Heart right ventricle (tissue), 16 donors: Measurements from ENCODE around the gene MGST2. TPM values are rescaled to one million over a fixed set of nuclear protein-coding genes. Genes with fewer than 3 reads are reported as not detected.

ENCODE experiments used
- ATAC-seq, 8 donors: fragments of 200-7000 bp; cut with Tn5 transposase; one replicate each; pipeline ENCODE4 v1.9.1; 2020; ENCODE audit warnings: mild to moderate bottlenecking in 8 of 8, moderate library complexity in 8 of 8, moderate number of reproducible peaks in 1 of 8
- DNase-seq, 2 donors: peaks; one replicate each; pipeline ENCODE4 v3.0.0-alpha.2; 2020
- H3K27ac ChIP-seq, 10 donors: fragments of 200-600 bp; sonication (generic) in 2 of 10; one replicate each; pipeline versions ENCODE4 v1.5.0 to v1.8.0; 2020 to 2022; ENCODE audit warnings: mild to moderate bottlenecking in 3 of 10
- H3K27me3 ChIP-seq, 7 donors: fragments of 200-600 bp; one replicate each; pipeline ENCODE4 v1.8.0; 2021 to 2022; ENCODE audit warnings: mild to moderate bottlenecking in 2 of 7
- H3K36me3 ChIP-seq, 9 donors: fragments of 200-600 bp; sonication (generic) in 1 of 9; one replicate each; pipeline versions ENCODE4 v1.5.0 to v1.8.0; 2020 to 2022; ENCODE audit warnings: mild to moderate bottlenecking in 2 of 9
- H3K4me1 ChIP-seq, 9 donors: fragments of 200-600 bp; sonication (generic) in 1 of 9; one replicate each; pipeline versions ENCODE4 v1.5.0 to v1.8.0; 2020 to 2022; ENCODE audit warnings: mild to moderate bottlenecking in 4 of 9
- H3K4me3 ChIP-seq, 10 donors: fragments of 200-600 bp; sonication (generic) in 2 of 10; one replicate each; pipeline versions ENCODE4 v1.5.0 to v1.8.0; 2020 to 2022; ENCODE audit warnings: mild to moderate bottlenecking in 7 of 10, moderate library complexity in 2 of 10
- H3K9me3 ChIP-seq, 11 donors: fragments of 200-600 bp in 10 of 11; sonication (generic) in 2 of 11; one replicate each; pipeline versions ENCODE4 v1.5.0 to v1.8.0; 2013 to 2022; ENCODE audit warnings: mild to moderate bottlenecking in 2 of 11, control low read depth in 1 of 11, moderate library complexity in 1 of 11
- WGBS, 2 donors: extraction: QIAGEN DNeasy Blood & Tissue Kit; methylation state at CpG; one replicate each; pipeline ENCODE4 v1.1.7; 2013; ENCODE audit warnings: inconsistent platforms in 1 of 2; 5-methylcytosine and 5-hydroxymethylcytosine counted together
- intact Hi-C, 10 donors: fragments of 100-400 bp; cut with DNase I; formaldehyde crosslinking; loops; one replicate each; pipeline versions ENCODE4 v1.11.1 to v1.14.2; 2022
- polyA plus RNA-seq, 2 donors: library from polyadenylated mRNA; stranded (reverse); fragments of 200-250 nt; gene quantifications; one replicate each; pipeline ENCODE4 v1.2.3, GENCODE V29; 2013
- total RNA-seq, 10 donors: library from RNA; stranded (reverse); fragmentation: NEBNext Ultra II Directional in 3 of 10; extraction: Animal tissue kit (Norgen Biotek cat#: 25700) in 3 of 10; gene quantifications; one replicate each; pipeline versions ENCODE4 v1.2.1 to v1.2.4, GENCODE V29; 2021 to 2023
- TF ChIP-seq, protein P1 (sequence below), 9 donors: fragments of 200-600 bp; sonication (generic) in 2 of 9; IDR thresholded peaks; one replicate each; pipeline versions ENCODE4 v1.5.0 to v1.8.0; 2021 to 2022; ENCODE audit warnings: antibody characterized with exemption in 9 of 9, mild to moderate bottlenecking in 5 of 9, moderate library complexity in 1 of 9
- donor health status: Arrhythmogenic right ventricular cardiomyopathy.
- donor health status: ischemic (EF 13 %, LVEDD 7.1; RV severe dilation, severe dysfunction).
- donor health status: healthy with polysubstance abuse.
- donor health status: DM: no; HTN: yes; CAD: no.
- donor health status: DM: no; HTN: no; CAD: no.
- donor health status: ischemic (EF 25% LVEDD 6.9; RV normal size, moderate dysfunction).
- donor health status: ischemic (EF 25% LVEDD 5.7; RV mildly dilated, moderate dysfunction).
- donor health status: healthy.
- donor health status: DM: yes; HTN: yes; CAD: no.
- donor health status: Ischemic cardiomyopathy.
- donor health status: ischemic (EF 35%, LVEDD 5.7; RV mildly dilated, moderate dysfunction).
- donor health status: nonischemic (EF 11% LVEDD 7.7; RV severe dilation, severe dysfunction).
- donor health status: DM: yes; HTN: yes; CAD: no.
- donor health status: PGD.
- donor health status: ischemic (EF 29% LVEDD 5.4; RV normal size, mild dysfunction).
- donor health status: nonischemic (EF 23%, LVEDD 6.1; RV moderate dilation, normal function).

MGST2 gene
- total and polyA plus RNA-seq, 12 donors = 97.6 to 203 (median 107) TPM

DNA sequence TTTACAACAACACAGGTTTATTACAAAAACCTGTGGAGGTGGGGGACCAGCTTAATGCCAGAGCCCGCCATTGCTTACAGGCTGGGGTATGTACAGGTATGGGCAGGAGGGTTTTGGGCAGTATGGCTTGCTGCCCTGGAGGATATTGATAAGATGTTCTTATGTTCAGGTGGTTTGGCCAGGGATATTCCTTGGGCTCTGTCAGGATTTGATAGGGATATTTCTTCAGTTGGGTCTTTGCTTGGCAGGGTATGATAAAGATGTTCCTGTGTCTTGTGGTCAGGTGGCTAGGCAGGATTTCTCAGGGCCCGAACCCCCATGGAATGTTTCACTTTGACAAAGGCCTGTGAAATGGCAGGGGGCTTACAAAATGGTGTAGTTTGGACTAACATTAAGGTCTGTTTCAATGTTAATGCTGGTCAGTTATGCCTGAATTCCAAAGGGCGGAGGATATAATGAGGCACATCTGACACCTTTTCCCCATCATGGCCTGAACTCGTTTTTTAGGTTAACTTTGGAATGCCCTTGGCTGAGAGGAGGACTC, 3.1 kb downstream of the MGST2 start:
- ATAC-seq = no peak
- intact Hi-C loops = loop anchor here in 2 of 10 donors (5.0 to 10.0 kb wide), 4 partner anchors 46 to 586 kb away; partner anchors contain the start of gene MAML3 (in 1 of the 2)
- no peaks in the 10 kb centered on the region for H3K9me3 ChIP-seq
- TF ChIP-seq, protein P1, sequence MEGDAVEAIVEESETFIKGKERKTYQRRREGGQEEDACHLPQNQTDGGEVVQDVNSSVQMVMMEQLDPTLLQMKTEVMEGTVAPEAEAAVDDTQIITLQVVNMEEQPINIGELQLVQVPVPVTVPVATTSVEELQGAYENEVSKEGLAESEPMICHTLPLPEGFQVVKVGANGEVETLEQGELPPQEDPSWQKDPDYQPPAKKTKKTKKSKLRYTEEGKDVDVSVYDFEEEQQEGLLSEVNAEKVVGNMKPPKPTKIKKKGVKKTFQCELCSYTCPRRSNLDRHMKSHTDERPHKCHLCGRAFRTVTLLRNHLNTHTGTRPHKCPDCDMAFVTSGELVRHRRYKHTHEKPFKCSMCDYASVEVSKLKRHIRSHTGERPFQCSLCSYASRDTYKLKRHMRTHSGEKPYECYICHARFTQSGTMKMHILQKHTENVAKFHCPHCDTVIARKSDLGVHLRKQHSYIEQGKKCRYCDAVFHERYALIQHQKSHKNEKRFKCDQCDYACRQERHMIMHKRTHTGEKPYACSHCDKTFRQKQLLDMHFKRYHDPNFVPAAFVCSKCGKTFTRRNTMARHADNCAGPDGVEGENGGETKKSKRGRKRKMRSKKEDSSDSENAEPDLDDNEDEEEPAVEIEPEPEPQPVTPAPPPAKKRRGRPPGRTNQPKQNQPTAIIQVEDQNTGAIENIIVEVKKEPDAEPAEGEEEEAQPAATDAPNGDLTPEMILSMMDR (IDR thresholded peaks at IDR 0.05) = no peak
- no peak overlapping the region for H3K27ac ChIP-seq
- H3K36me3 ChIP-seq = peaks cover 0 to 25% (median 0%) of the 10 kb centered on the region in 9 donors
- H3K4me1 ChIP-seq = peaks cover 0 to 63% (median 41%) of the 10 kb centered on the region in 9 donors
- no peak for DNase-seq
- no peaks in the 10 kb centered on the region for H3K27me3 ChIP-seq
- no peak overlapping the region for H3K4me3 ChIP-seq
- WGBS, 2 donors = 83 to 84% methylated on average over 4 of the region's 4 CpGs

DNA sequence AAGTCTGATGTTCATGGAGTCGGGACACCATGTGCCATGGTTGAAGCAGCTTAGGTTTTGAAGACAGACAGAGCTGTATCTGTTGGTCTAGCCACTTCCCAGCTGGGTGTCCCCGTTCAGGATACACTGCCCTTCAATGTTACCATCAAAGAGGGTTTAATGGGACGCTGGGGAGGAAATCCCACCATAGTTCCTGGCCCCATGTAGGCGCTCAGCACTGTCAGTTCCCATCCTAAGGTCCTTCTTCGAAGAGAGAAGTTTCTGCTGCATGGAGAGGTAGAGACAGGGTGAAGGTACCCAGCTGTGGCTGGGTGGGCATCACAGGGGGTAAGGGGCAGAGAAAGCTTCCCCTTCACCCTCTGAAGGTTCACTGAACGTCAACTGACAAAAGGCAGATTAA, 3.7 kb downstream of the MGST2 start:
- Histone ChIP-seq H3K4me1 (peaks cover 0 to 61% (median 47%) of the 10 kb centered on the region in 9 donors), H3K4me3 (no peak overlapping the region), H3K27ac (no peak overlapping the region), H3K9me3 (no peaks in the 10 kb centered on the region), H3K27me3 (no peaks in the 10 kb centered on the region), H3K36me3 (peaks cover 0 to 26% (median 0%) of the 10 kb centered on the region in 9 donors)
- intact Hi-C loops = loop anchor here in 2 of 10 donors (5.0 to 10.0 kb wide), 4 partner anchors 45 to 585 kb away; partner anchors contain the start of gene MAML3 (in 1 of the 2)
- WGBS, 2 donors = 81 to 86% methylated on average over 6 of the region's 6 CpGs
- DNase-seq (no peak), ATAC-seq (no peak)
- TF ChIP-seq, protein P1 (IDR thresholded peaks at IDR 0.05) = no peak

DNA sequence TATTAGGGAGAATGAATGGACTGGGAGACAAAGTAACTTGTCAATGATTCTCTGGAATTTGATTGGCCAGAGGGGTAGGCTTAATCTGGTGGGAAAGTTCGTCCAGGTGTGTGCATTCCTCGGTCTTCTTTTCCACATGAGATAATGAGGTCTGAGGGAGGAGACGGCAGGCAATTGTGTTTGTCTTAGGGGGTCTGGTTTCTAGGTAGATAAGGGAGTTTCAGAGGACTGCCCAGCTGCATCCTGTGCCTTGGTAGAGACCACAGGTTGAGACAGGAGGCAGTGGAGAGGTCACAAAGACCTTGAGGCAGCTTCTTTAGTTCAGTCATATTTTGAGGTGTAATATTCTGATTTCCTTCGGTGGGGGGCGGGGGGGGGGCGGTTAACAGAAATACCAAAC, 4.3 kb downstream of the MGST2 start:
- intact Hi-C loops = loop anchor here in 2 of 10 donors (5.0 to 10.0 kb wide), 4 partner anchors 45 to 585 kb away; partner anchors contain the start of gene MAML3 (in 1 of the 2)
- Histone ChIP-seq H3K9me3 (no peaks in the 10 kb centered on the region), H3K4me3 (no peak overlapping the region), H3K27me3 (no peaks in the 10 kb centered on the region), H3K36me3 (peaks cover 0 to 26% (median 0%) of the 10 kb centered on the region in 9 donors), H3K4me1 (peaks cover 0 to 60% (median 45%) of the 10 kb centered on the region in 9 donors), H3K27ac (no peak overlapping the region)
- WGBS, 2 donors = 63 to 70% methylated on average over 6 of the region's 6 CpGs
- no peak for ATAC-seq
- TF ChIP-seq, protein P1 (IDR thresholded peaks at IDR 0.05) = no peak
- no peak for DNase-seq

- TF ChIP-seq, protein P1 (IDR thresholded peaks at IDR 0.05) = no peak
- Histone ChIP-seq H3K4me1 (peaks cover 0 to 64% (median 38%) of the 10 kb centered on the region in 9 donors), H3K4me3 (no peak overlapping the region), H3K27ac (no peak overlapping the region), H3K27me3 (no peaks in the 10 kb centered on the region), H3K36me3 (peaks cover 0 to 26% (median 0%) of the 10 kb centered on the region in 9 donors), H3K9me3 (no peaks in the 10 kb centered on the region)
- DNase-seq (no peak), ATAC-seq (no peak)
- 83 to 86% methylated on average over 3 of the region's 3 CpGs for WGBS, 2 donors
- intact Hi-C loops = no loop called here
Measured at GRCh38 chr4:139670775-139671174, 5.2 kb downstream of the MGST2 start.
